DND-41 (cell line): ENCODE data around the gene C1orf122.

Source experiments
- ATAC-seq: fragments of 200-7000 bp; cut with Tn5 transposase; 3 replicates; pipeline ENCODE4 v1.9.1; 2021; ENCODE audit warnings: low read depth; ENCODE audit not compliant: insufficient read depth
- DNase-seq: peaks from one replicate; pipeline ENCODE4 v3.0.0-alpha.2; 2020
- H2AFZ ChIP-seq: 2 replicates; pipeline ENCODE4 v1.6.0; 2012; ENCODE audit warnings: low read depth, low read length
- H3K27ac ChIP-seq: 2 replicates; pipeline ENCODE4 v1.5.1; 2012; ENCODE audit warnings: low read length, inconsistent platforms
- H3K27me3 ChIP-seq: fragments of 200-600 bp; sonication (generic); 2 replicates; pipeline ENCODE4 v1.6.0; 2012; ENCODE audit warnings: low read length, mild to moderate bottlenecking, inconsistent platforms; ENCODE audit not compliant: insufficient read depth, poor library complexity
- H3K36me3 ChIP-seq: 2 replicates; pipeline ENCODE4 v1.5.1; 2012; ENCODE audit warnings: low read length, inconsistent platforms; ENCODE audit not compliant: insufficient read depth
- H3K4me1 ChIP-seq: 2 replicates; pipeline ENCODE4 v1.5.1; 2012; ENCODE audit warnings: mild to moderate bottlenecking, low read length; ENCODE audit not compliant: insufficient read depth
- H3K4me2 ChIP-seq: 2 replicates; pipeline ENCODE4 v1.6.0; 2012; ENCODE audit warnings: mild to moderate bottlenecking, moderate library complexity, low read length, inconsistent platforms; ENCODE audit not compliant: insufficient read depth
- H3K4me3 ChIP-seq, 2 experiments: fragments of 200-600 bp in 1 of 2; shearing (Covaris generic) in 1 of 2; 2 replicates each; pipeline ENCODE4 v1.5.1; 2012 to 2016; ENCODE audit warnings: inconsistent platforms in 2 of 2, low read length in 2 of 2, mild to moderate bottlenecking in 2 of 2, low read depth in 1 of 2, moderate library complexity in 1 of 2
- H3K79me2 ChIP-seq: 2 replicates; pipeline ENCODE4 v1.6.0; 2012; ENCODE audit warnings: low read length, inconsistent platforms; ENCODE audit not compliant: insufficient read depth
- H3K9ac ChIP-seq: 2 replicates; pipeline ENCODE4 v1.6.0; 2012; ENCODE audit warnings: low read depth, mild to moderate bottlenecking, inconsistent platforms, low read length, moderate library complexity
- H3K9me3 ChIP-seq: 2 replicates; pipeline ENCODE4 v1.5.1; 2012; ENCODE audit warnings: low read length, moderate library complexity, mild to moderate bottlenecking, inconsistent platforms; ENCODE audit not compliant: insufficient read depth, severe bottlenecking
- H4K20me1 ChIP-seq: 2 replicates; pipeline ENCODE4 v1.6.0; 2012; ENCODE audit warnings: low read length; ENCODE audit not compliant: insufficient read depth
- CTCF ChIP-seq: IDR thresholded peaks from 2 replicates; pipeline ENCODE4 v1.5.1; 2012; ENCODE audit warnings: borderline replicate concordance, low read length, moderate library complexity, mild to moderate bottlenecking; ENCODE audit not compliant: poor library complexity, severe bottlenecking; ENCODE audit errors: extremely low read depth
- EZH2 ChIP-seq: IDR thresholded peaks from 3 replicates; pipeline ENCODE4 v1.6.1; 2012; ENCODE audit warnings: borderline replicate concordance, low read depth, mild to moderate bottlenecking, moderate library complexity, low read length, inconsistent platforms; ENCODE audit not compliant: severe bottlenecking

C1orf122 gene

GRCh38 chr1:37795340-37796125, 12.1 kb upstream of the C1orf122 start:
- Histone ChIP-seq H2AFZ (no peak overlapping the region), H3K9me3 (no peaks in the 10 kb centered on the region), H3K4me1 (peaks cover 30% of the 10 kb centered on the region), H3K9ac (peak overlapping the region; percentile 98), H3K4me2 (peak overlapping the region; percentile 99), H3K27ac (peak overlapping the region; percentile 60; the same call in 1 of the 2 replicates), H3K27me3 (no peaks in the 10 kb centered on the region), H3K4me3 (peak overlapping the region; percentile 78 to 97; a peak in 3 of 4 replicates), H4K20me1 (peaks cover 36% of the 10 kb centered on the region), H3K36me3 (peaks cover 47% of the 10 kb centered on the region), H3K79me2 (peaks cover 36% of the 10 kb centered on the region)
- TF ChIP-seq EZH2, result no peak
- no peak for TF ChIP-seq CTCF
- ATAC-seq (peak; percentile 30; the same call in 2 of the 3 replicates), DNase-seq (peak; percentile 66)

DNA sequence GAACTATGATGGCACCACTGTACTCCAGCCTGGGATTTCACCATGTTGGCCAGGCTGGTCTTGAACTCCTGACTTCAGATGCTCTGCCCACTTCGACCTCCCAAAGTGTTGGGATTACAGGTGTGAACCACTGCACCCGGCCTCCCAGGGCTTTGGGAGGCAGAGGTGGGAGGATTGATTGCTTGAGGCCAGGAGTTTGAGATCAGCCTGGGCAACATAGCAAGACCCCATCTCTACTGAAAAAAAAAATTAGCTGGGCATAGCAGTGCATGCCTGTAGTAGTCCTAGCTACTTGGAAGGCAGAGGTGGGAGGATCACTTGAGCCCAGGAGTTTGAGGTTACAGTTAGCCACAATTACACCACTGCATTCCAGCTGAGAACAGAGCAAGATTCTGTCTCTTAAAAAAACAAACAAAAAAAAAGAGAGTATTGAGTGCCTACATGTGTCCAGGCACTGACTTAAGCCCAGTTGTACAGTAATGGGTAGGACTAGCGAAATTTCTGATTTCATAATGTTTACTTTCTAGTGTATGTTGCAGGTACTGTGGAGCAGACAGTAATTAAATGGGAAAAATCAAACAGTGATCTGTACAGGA, 9.7 kb upstream of the C1orf122 start:
- Histone ChIP-seq H2AFZ (no peak overlapping the region), H3K27ac (no peak overlapping the region), H3K9me3 (no peaks in the 10 kb centered on the region), H3K4me1 (peaks cover 28% of the 10 kb centered on the region), H3K4me2 (no peak overlapping the region), H3K27me3 (no peaks in the 10 kb centered on the region), H4K20me1 (peaks cover 46% of the 10 kb centered on the region), H3K9ac (no peak overlapping the region), H3K79me2 (peaks cover 47% of the 10 kb centered on the region), H3K4me3 (no peak overlapping the region), H3K36me3 (peaks cover 67% of the 10 kb centered on the region)
- ATAC-seq (no peak), DNase-seq (no peak)
- TF ChIP-seq EZH2 (no peak), CTCF (no peak)

- no peaks in the 10 kb centered on the region for H3K9me3 ChIP-seq
- no peak overlapping the region for H2AFZ ChIP-seq
- H3K79me2 ChIP-seq, result peaks cover 53% of the 10 kb centered on the region
- H3K9ac ChIP-seq, result no peak overlapping the region
- H3K4me3 ChIP-seq, result no peak overlapping the region
- DNase-seq (no peak), ATAC-seq (no peak)
- no peak overlapping the region for H3K4me2 ChIP-seq
- H3K27ac ChIP-seq, result no peak overlapping the region
- peaks cover 63% of the 10 kb centered on the region for H4K20me1 ChIP-seq
- H3K27me3 ChIP-seq, result no peaks in the 10 kb centered on the region
- peaks cover 97% of the 10 kb centered on the region for H3K36me3 ChIP-seq
- H3K4me1 ChIP-seq, result peaks cover 30% of the 10 kb centered on the region
- TF ChIP-seq CTCF, result no peak
- TF ChIP-seq EZH2, result no peak
Observed at GRCh38 chr1:37802439-37802838, 5.2 kb upstream of the C1orf122 start.
